Panc1 (cell line): ENCODE measurements around the gene SPANXD. TPM values are rescaled to one million over a fixed set of nuclear protein-coding genes. Genes with fewer than 3 reads are reported as not detected.

Experiments
- ATAC-seq: fragments of 200-7000 bp; cut with Tn5 transposase; 2 replicates; pipeline ENCODE4 v1.9.1; 2020; ENCODE audit warnings: mild to moderate bottlenecking, moderate library complexity
- BruUV-seq: library from RNA; stranded (reverse); fragments of 400-500 nt; replicated peaks from 2 replicates; lab custom pipeline; 2021; lab: Mats Ljungman, UMichigan
- CTCF ChIA-PET: fragments of 300-600 bp; sonication (Branson Sonifier 250); formaldehyde crosslinking; loops from one replicate; lab custom pipeline; 2022; ENCODE audit warnings: antibody characterized with exemption; lab: Charles Lee
- POLR2A ChIA-PET: fragments of 300-600 bp; sonication (Branson Sonifier 250); formaldehyde crosslinking; loops from one replicate; lab custom pipeline; 2022; ENCODE audit warnings: antibody characterized with exemption; lab: Charles Lee
- DNase-seq: peaks from one replicate; pipeline ENCODE4 v3.0.0-alpha.2; 2010; ENCODE audit warnings: low read depth, low spot score
- H3K27ac ChIP-seq: 2 replicates; pipeline ENCODE4 v1.5.1; 2011; ENCODE audit warnings: mild to moderate bottlenecking, low read length, inconsistent platforms
- H3K27me3 ChIP-seq: fragments of 200-500 bp; sonication (Bioruptor generic); 2 replicates; pipeline ENCODE4 v1.6.0; 2014; ENCODE audit warnings: low read length, inconsistent platforms; ENCODE audit not compliant: control insufficient read depth, insufficient read depth
- H3K36me3 ChIP-seq: fragments of 200-500 bp; sonication (Bioruptor generic); 2 replicates; pipeline ENCODE4 v1.5.1; 2014; ENCODE audit warnings: inconsistent platforms, mild to moderate bottlenecking, low read length, moderate library complexity; ENCODE audit not compliant: control insufficient read depth, insufficient read depth
- H3K4me1 ChIP-seq: 2 replicates; pipeline ENCODE4 v1.5.1; 2011; ENCODE audit warnings: inconsistent platforms, mild to moderate bottlenecking, low read length, moderate library complexity; ENCODE audit not compliant: control insufficient read depth, insufficient read depth
- H3K4me3 ChIP-seq, 2 experiments: 2 replicates each; pipeline ENCODE4 v1.5.1; 2011 to 2012; ENCODE audit warnings: low read depth in 2 of 2, low read length in 2 of 2, mild to moderate bottlenecking in 2 of 2, inconsistent platforms in 1 of 2, moderate library complexity in 1 of 2
- H3K9me3 ChIP-seq: fragments of 200-500 bp; sonication (Bioruptor generic); 2 replicates; pipeline ENCODE4 v1.5.1; 2014; ENCODE audit warnings: low read depth, mild to moderate bottlenecking, inconsistent platforms, low read length, moderate library complexity; ENCODE audit not compliant: control insufficient read depth, insufficient read depth
- CTCF ChIP-seq: fragments of 450-650 bp; IDR thresholded peaks from 2 replicates; pipeline ENCODE4 v1.5.1; 2017; ENCODE audit warnings: mild to moderate bottlenecking
- POLR2AphosphoS5 ChIP-seq: IDR thresholded peaks from 2 replicates; pipeline ENCODE4 v1.6.1; 2012; ENCODE audit warnings: mild to moderate bottlenecking, low read depth, low read length, moderate library complexity
- SIN3A ChIP-seq: IDR thresholded peaks from 2 replicates; pipeline ENCODE4 v1.6.1; 2012; ENCODE audit warnings: low read depth, mild to moderate bottlenecking, low read length, moderate library complexity, borderline replicate concordance; ENCODE audit not compliant: insufficient read depth
- TCF7L2 ChIP-seq: IDR thresholded peaks from 2 replicates; pipeline ENCODE4 v1.6.1; 2011; ENCODE audit warnings: mild to moderate bottlenecking, low read depth, low read length, inconsistent platforms
- in situ Hi-C: cut with HindIII; loops from 2 replicates; pipeline ENCODE4 v1.10.0; 2016; ENCODE audit warnings: low sequenced_read_pairs, low pct_unique_long_range_greater_than_20kb
- intact Hi-C: fragments of 100-400 bp; cut with micrococcal nuclease; formaldehyde crosslinking; loops from one replicate; pipeline ENCODE4 v1.10.0; 2022; ENCODE audit not compliant: unreplicated experiment
- total RNA-seq: library from RNA; stranded (reverse); gene quantifications from one replicate; pipeline ENCODE4 v1.2.1, GENCODE V29; 2021; ENCODE audit not compliant: unreplicated experiment
- TF ChIP-seq, protein P1 (sequence below), 2 experiments: IDR thresholded peaks; 2 replicates each; pipeline ENCODE4 v1.6.1; 2011 to 2012; ENCODE audit warnings: low read depth in 2 of 2, control low read depth in 1 of 2, low read length in 1 of 2, mild to moderate bottlenecking in 1 of 2, moderate library complexity in 1 of 2; ENCODE audit not compliant: insufficient read depth in 1 of 2

SPANXD gene
- total RNA-seq, 1 experiment from 2014 or later = not detected

DNA sequence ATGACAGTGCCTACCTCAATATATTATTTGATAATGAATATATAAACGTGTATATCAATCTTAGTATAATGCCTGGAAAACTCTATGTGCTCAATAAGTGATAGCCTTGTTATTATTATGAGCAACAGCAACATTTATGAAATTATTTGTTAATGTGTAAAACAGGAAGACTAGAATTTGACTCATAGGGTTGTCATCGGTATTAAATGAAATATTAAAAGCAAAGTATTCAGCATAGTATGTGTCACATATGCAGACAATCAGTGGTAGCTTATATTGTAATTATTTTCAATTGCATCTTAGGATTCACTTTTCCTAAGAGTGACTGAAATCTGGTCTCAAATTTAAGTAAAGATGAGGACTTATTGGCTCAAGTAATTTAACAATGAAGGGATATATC is 24.6 kb downstream of the SPANXD start:
- intact Hi-C loops = no loop called here
- no peak for DNase-seq
- no peaks in the 10 kb centered on the region for H3K27me3 ChIP-seq
- BruUV-seq = no TSS peak
- TF ChIP-seq POLR2AphosphoS5 (no peak), TCF7L2 (no peak), CTCF (no peak), SIN3A (no peak)
- TF ChIP-seq, protein P1, sequence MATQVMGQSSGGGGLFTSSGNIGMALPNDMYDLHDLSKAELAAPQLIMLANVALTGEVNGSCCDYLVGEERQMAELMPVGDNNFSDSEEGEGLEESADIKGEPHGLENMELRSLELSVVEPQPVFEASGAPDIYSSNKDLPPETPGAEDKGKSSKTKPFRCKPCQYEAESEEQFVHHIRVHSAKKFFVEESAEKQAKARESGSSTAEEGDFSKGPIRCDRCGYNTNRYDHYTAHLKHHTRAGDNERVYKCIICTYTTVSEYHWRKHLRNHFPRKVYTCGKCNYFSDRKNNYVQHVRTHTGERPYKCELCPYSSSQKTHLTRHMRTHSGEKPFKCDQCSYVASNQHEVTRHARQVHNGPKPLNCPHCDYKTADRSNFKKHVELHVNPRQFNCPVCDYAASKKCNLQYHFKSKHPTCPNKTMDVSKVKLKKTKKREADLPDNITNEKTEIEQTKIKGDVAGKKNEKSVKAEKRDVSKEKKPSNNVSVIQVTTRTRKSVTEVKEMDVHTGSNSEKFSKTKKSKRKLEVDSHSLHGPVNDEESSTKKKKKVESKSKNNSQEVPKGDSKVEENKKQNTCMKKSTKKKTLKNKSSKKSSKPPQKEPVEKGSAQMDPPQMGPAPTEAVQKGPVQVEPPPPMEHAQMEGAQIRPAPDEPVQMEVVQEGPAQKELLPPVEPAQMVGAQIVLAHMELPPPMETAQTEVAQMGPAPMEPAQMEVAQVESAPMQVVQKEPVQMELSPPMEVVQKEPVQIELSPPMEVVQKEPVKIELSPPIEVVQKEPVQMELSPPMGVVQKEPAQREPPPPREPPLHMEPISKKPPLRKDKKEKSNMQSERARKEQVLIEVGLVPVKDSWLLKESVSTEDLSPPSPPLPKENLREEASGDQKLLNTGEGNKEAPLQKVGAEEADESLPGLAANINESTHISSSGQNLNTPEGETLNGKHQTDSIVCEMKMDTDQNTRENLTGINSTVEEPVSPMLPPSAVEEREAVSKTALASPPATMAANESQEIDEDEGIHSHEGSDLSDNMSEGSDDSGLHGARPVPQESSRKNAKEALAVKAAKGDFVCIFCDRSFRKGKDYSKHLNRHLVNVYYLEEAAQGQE (IDR thresholded peaks at IDR 0.05; ENCODE audit: insufficient read depth in 1 of 2, low read depth in 2 of 2, low read length in 1 of 2) = no peak
- ChIA-PET POLR2A (no interaction called here), CTCF (no interaction called here)
- no peaks in the 10 kb centered on the region for H3K36me3 ChIP-seq
- in situ Hi-C loops = no loop called here
- H3K27ac ChIP-seq = no peak overlapping the region
- no peaks in the 10 kb centered on the region for H3K9me3 ChIP-seq
- no peak overlapping the region for H3K4me3 ChIP-seq
- no peak for ATAC-seq
- no peaks in the 10 kb centered on the region for H3K4me1 ChIP-seq

DNA sequence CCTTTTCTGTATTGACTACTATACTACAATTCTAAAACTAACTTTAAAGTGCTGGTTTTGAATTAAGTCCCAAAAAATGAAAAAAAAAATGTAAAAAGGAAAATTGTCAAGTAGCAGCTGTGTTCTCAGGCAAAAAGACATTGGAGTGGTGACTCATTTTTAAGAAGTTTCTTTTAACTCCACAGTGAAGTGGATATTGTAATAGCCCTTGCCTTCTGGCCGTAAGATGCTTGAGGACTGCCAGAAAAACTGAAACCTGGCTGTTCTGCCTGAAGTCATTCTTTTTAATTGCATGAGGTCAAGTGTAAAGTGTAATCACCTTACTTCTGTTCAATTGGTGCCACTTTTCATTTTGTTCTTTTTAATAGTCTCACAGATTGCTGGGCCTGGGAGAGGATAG is 28.9 kb downstream of the SPANXD start:
- no peaks in the 10 kb centered on the region for H3K36me3 ChIP-seq
- ATAC-seq = no peak
- no peaks in the 10 kb centered on the region for H3K4me1 ChIP-seq
- POLR2A ChIA-PET = no interaction called here
- in situ Hi-C loops (no loop called here), intact Hi-C loops (no loop called here)
- no peak for TF ChIP-seq CTCF
- TF ChIP-seq POLR2AphosphoS5 = no peak
- TF ChIP-seq, protein P1 (IDR thresholded peaks at IDR 0.05; ENCODE audit: insufficient read depth in 1 of 2, low read depth in 2 of 2, low read length in 1 of 2) = no peak
- no peak for TF ChIP-seq TCF7L2
- TF ChIP-seq SIN3A = no peak
- BruUV-seq = no TSS peak
- no peak overlapping the region for H3K27ac ChIP-seq
- CTCF ChIA-PET = no interaction called here
- no peak overlapping the region for H3K4me3 ChIP-seq
- no peak for DNase-seq
- H3K27me3 ChIP-seq = no peaks in the 10 kb centered on the region
- no peaks in the 10 kb centered on the region for H3K9me3 ChIP-seq
